Naive thymus-derived CD4-positive, alpha-beta T cell (primary cell): ENCODE results near the gene GABRQ. TPM values are rescaled to one million over a fixed set of nuclear protein-coding genes. Genes with fewer than 3 reads are reported as not detected.

ENCODE experiments used
- ATAC-seq: fragments of 150-1000 bp; cut with Tn5 transposase; 2 replicates; pipeline ENCODE4 v1.10.0; 2021; ENCODE audit warnings: mild to moderate bottlenecking, moderate library complexity
- CTCF ChIA-PET: fragments of 350-600 bp; sonication (Branson Sonifier 250); formaldehyde crosslinking; loops from one replicate; lab custom pipeline; 2021; ENCODE audit warnings: antibody characterized with exemption; lab: Charles Lee
- POLR2A ChIA-PET: fragments of 350-600 bp; sonication (Branson Sonifier 250); formaldehyde crosslinking; loops from one replicate; lab custom pipeline; 2021; ENCODE audit warnings: antibody characterized with exemption, inconsistent platforms; lab: Charles Lee
- DNase-seq, 9 donors: peaks; one replicate each; pipeline versions ENCODE4 v3.0.0 to v3.0.0-alpha.2; 2020 to 2022; ENCODE audit warnings: mixed read lengths in 1 of 9
- H3K27ac ChIP-seq: one replicate; pipeline ENCODE4 v1.7.0; 2013; ENCODE audit warnings: mild to moderate bottlenecking, low read depth, low read length, moderate library complexity
- H3K27me3 ChIP-seq, 2 donors: one replicate each; pipeline ENCODE4 v1.7.0; 2013; ENCODE audit warnings: low read length in 2 of 2, mild to moderate bottlenecking in 2 of 2, moderate library complexity in 2 of 2; ENCODE audit not compliant: control insufficient read depth in 2 of 2, insufficient read depth in 2 of 2
- H3K36me3 ChIP-seq, 3 experiments: 1 replicate in 2 of 3; 2 replicates in 1 of 3; pipeline ENCODE4 v1.7.0; 2013; ENCODE audit warnings: low read length in 3 of 3, mild to moderate bottlenecking in 3 of 3, moderate library complexity in 1 of 3; ENCODE audit not compliant: insufficient read depth in 3 of 3, control insufficient read depth in 2 of 3
- H3K4me1 ChIP-seq, 2 donors: one replicate each; pipeline ENCODE4 v1.7.0; 2013; ENCODE audit warnings: low read length in 2 of 2, mild to moderate bottlenecking in 2 of 2, moderate library complexity in 1 of 2; ENCODE audit not compliant: control insufficient read depth in 2 of 2, insufficient read depth in 2 of 2
- H3K4me3 ChIP-seq: 2 replicates; pipeline ENCODE4 v1.7.0; 2013; ENCODE audit warnings: mild to moderate bottlenecking, low read length
- H3K9me3 ChIP-seq, 3 experiments: 1 replicate in 2 of 3; 2 replicates in 1 of 3; pipeline ENCODE4 v1.7.0; 2013; ENCODE audit warnings: low read length in 3 of 3; ENCODE audit not compliant: control insufficient read depth in 2 of 3
- H3K27ac Mint-ChIP-seq, 9 donors: one replicate each; pipeline ENCODE4 v1.8.0; 2020 to 2022; ENCODE audit warnings: mixed read lengths in 9 of 9, mild to moderate bottlenecking in 8 of 9, moderate library complexity in 5 of 9, inconsistent platforms in 2 of 9
- H3K27me3 Mint-ChIP-seq, 5 donors: one replicate each; pipeline ENCODE4 v1.8.0; 2021 to 2022; ENCODE audit warnings: mixed read lengths in 5 of 5, mild to moderate bottlenecking in 1 of 5
- H3K36me3 Mint-ChIP-seq, 5 donors: one replicate each; pipeline ENCODE4 v1.8.0; 2020 to 2022; ENCODE audit warnings: mixed read lengths in 5 of 5, mild to moderate bottlenecking in 3 of 5, inconsistent platforms in 1 of 5
- H3K4me1 Mint-ChIP-seq, 7 donors: one replicate each; pipeline ENCODE4 v1.8.0; 2020 to 2022; ENCODE audit warnings: mixed read lengths in 7 of 7, mild to moderate bottlenecking in 3 of 7, inconsistent platforms in 1 of 7
- H3K4me3 Mint-ChIP-seq, 10 donors: one replicate each; pipeline ENCODE4 v1.8.0; 2020 to 2022; ENCODE audit warnings: mild to moderate bottlenecking in 10 of 10, mixed read lengths in 10 of 10, moderate library complexity in 6 of 10, inconsistent platforms in 2 of 10
- H3K9me3 Mint-ChIP-seq, 11 donors: one replicate each; pipeline ENCODE4 v1.8.0; 2020 to 2022; ENCODE audit warnings: mixed read lengths in 11 of 11, mild to moderate bottlenecking in 4 of 11, inconsistent platforms in 1 of 11, moderate library complexity in 1 of 11
- intact Hi-C, 2 donors: fragments of 100-400 bp; cut with micrococcal nuclease; formaldehyde crosslinking; loops; one replicate each; pipeline ENCODE4 v1.15.1; 2023
- polyA plus RNA-seq, 2 donors: library from polyadenylated mRNA; unstranded; fragments of 300-500 nt; fragmentation: Illumina TruSeq; gene quantifications; one replicate each; pipeline ENCODE4 v1.2.3, GENCODE V29; 2021
- total RNA-seq, 6 experiments: library from RNA in 5 of 6; stranded (reverse) in 5 of 6; gene quantifications; 1 replicate in 5 of 6; 2 replicates in 1 of 6; pipeline ENCODE4 v1.2.3 and lab custom pipeline; 2021 to 2026

Gene GABRQ
- total RNA-seq (under 1 TPM in 1 of 5 experiments, not detected in 4; 0.07 TPM), polyA plus RNA-seq (not detected), total RNA-seq (lab: John Stamatoyannopoulos, UW) (not detected)

GRCh38 chrX:152637649-152638442 is at the start of gene GABRQ:
GABRQ (plus strand) TSS chrX:152637895; CDS start chrX:152638203, 308 bp downstream.
- Histone ChIP-seq H3K27me3 (no peaks in the 10 kb centered on the region), H3K4me1 (no peaks in the 10 kb centered on the region), H3K36me3 (no peaks in the 10 kb centered on the region), H3K27ac (no peak within 1 kb of the TSS), H3K4me3 (no peak within 1 kb of the TSS), H3K9me3 (no peaks in the 10 kb centered on the region)
- peaks cover 14 to 32% (median 20%) of the 10 kb centered on the region in 5 donors for H3K27me3 Mint-ChIP-seq
- no peak within 1 kb of the TSS for H3K4me3 Mint-ChIP-seq
- ATAC-seq, result no peak
- CTCF ChIA-PET, result no interaction called here
- H3K27ac Mint-ChIP-seq, result no peak within 1 kb of the TSS
- H3K9me3 Mint-ChIP-seq, result peaks cover 0 to 2% (median 0%) of the 10 kb centered on the region in 11 donors
- no peak for DNase-seq
- POLR2A ChIA-PET, result no interaction called here
- H3K36me3 Mint-ChIP-seq, result no peaks in the 10 kb centered on the region
- H3K4me1 Mint-ChIP-seq, result peaks cover 0 to 3% (median 0%) of the 10 kb centered on the region in 7 donors
- intact Hi-C loops, result no loop called here

- H3K27ac ChIP-seq, result no peak overlapping the region
- Mint-ChIP-seq H3K4me1 (peaks cover 0 to 1% (median 0%) of the 10 kb centered on the region in 7 donors), H3K27ac (no peak overlapping the region), H3K4me3 (no peak overlapping the region), H3K27me3 (no peaks in the 10 kb centered on the region), H3K36me3 (no peaks in the 10 kb centered on the region), H3K9me3 (peaks cover 0 to 6% (median 0%) of the 10 kb centered on the region in 11 donors)
- no peaks in the 10 kb centered on the region for H3K27me3 ChIP-seq
- no peaks in the 10 kb centered on the region for H3K4me1 ChIP-seq
- POLR2A ChIA-PET, result no interaction called here
- no peak for ATAC-seq
- H3K36me3 ChIP-seq, result no peaks in the 10 kb centered on the region
- no peaks in the 10 kb centered on the region for H3K9me3 ChIP-seq
- CTCF ChIA-PET, result no interaction called here
- H3K4me3 ChIP-seq, result no peak overlapping the region
- DNase-seq, result no peak
- intact Hi-C loops, result no loop called here
These were observed 49.5 kb upstream of the GABRQ start for GRCh38 chrX:152588206-152588605.

- Histone ChIP-seq H3K27me3 (no peaks in the 10 kb centered on the region), H3K4me3 (no peak overlapping the region), H3K4me1 (no peaks in the 10 kb centered on the region), H3K36me3 (no peaks in the 10 kb centered on the region), H3K9me3 (no peaks in the 10 kb centered on the region), H3K27ac (no peak overlapping the region)
- ATAC-seq, result no peak
- Mint-ChIP-seq H3K4me1 (no peaks in the 10 kb centered on the region), H3K27me3 (peaks cover 0 to 12% (median 5%) of the 10 kb centered on the region in 5 donors), H3K36me3 (no peaks in the 10 kb centered on the region), H3K9me3 (peaks cover 0 to 2% (median 0%) of the 10 kb centered on the region in 11 donors), H3K27ac (peak overlapping the region in 2 of 9 donors; percentile 32 to 43), H3K4me3 (no peak overlapping the region)
- ChIA-PET POLR2A (no interaction called here), CTCF (no interaction called here)
- DNase-seq, result no peak
- intact Hi-C loops, result loop anchor here in 1 of 2 donors (10.0 kb wide), 1 partner anchor 64 kb away; no protein-coding TSS in a partner anchor
These were observed 36.7 kb upstream of the GABRQ start for GRCh38 chrX:152600853-152601633.

- ATAC-seq, result no peak
- Histone ChIP-seq H3K9me3 (no peaks in the 10 kb centered on the region), H3K4me3 (no peak overlapping the region), H3K27me3 (no peaks in the 10 kb centered on the region), H3K27ac (no peak overlapping the region), H3K4me1 (no peaks in the 10 kb centered on the region), H3K36me3 (no peaks in the 10 kb centered on the region)
- CTCF ChIA-PET, result no interaction called here
- intact Hi-C loops, result loop anchor here in 1 of 2 donors (10.0 kb wide), 1 partner anchor 63 kb away; no protein-coding TSS in a partner anchor
- no peak overlapping the region for H3K27ac Mint-ChIP-seq
- H3K4me1 Mint-ChIP-seq, result no peaks in the 10 kb centered on the region
- no peak overlapping the region for H3K4me3 Mint-ChIP-seq
- peaks cover 0 to 12% (median 0%) of the 10 kb centered on the region in 11 donors for H3K9me3 Mint-ChIP-seq
- no peaks in the 10 kb centered on the region for H3K36me3 Mint-ChIP-seq
- DNase-seq, result no peak
- H3K27me3 Mint-ChIP-seq, result peaks cover 0 to 9% (median 5%) of the 10 kb centered on the region in 5 donors
- POLR2A ChIA-PET, result no interaction called here
These were observed 35.7 kb upstream of the GABRQ start for GRCh38 chrX:152601848-152602616.

GRCh38 chrX:152614791-152615190 is 22.9 kb upstream of the GABRQ start:
- no peak overlapping the region for H3K4me3 ChIP-seq
- ATAC-seq, result no peak
- H3K36me3 Mint-ChIP-seq, result no peaks in the 10 kb centered on the region

GRCh38 chrX:152619897-152620296 is 17.8 kb upstream of the GABRQ start:
- no peak for ATAC-seq
- H3K9me3 ChIP-seq, result no peaks in the 10 kb centered on the region
- no peak overlapping the region for H3K4me3 ChIP-seq
- Mint-ChIP-seq H3K27ac (no peak overlapping the region), H3K36me3 (no peaks in the 10 kb centered on the region), H3K27me3 (peaks cover 3 to 24% (median 14%) of the 10 kb centered on the region in 5 donors), H3K9me3 (peaks cover 0 to 2% (median 0%) of the 10 kb centered on the region in 11 donors), H3K4me3 (no peak overlapping the region), H3K4me1 (no peaks in the 10 kb centered on the region)
- CTCF ChIA-PET, result no interaction called here
- H3K36me3 ChIP-seq, result no peaks in the 10 kb centered on the region
- no peak overlapping the region for H3K27ac ChIP-seq
- POLR2A ChIA-PET, result no interaction called here
- intact Hi-C loops, result no loop called here
- no peaks in the 10 kb centered on the region for H3K27me3 ChIP-seq
- no peaks in the 10 kb centered on the region for H3K4me1 ChIP-seq
- no peak for DNase-seq

More at GRCh38 chrX:152614791-152615190, 22.9 kb upstream of the GABRQ start:
- Mint-ChIP-seq H3K27ac (no peak overlapping the region), H3K4me1 (no peaks in the 10 kb centered on the region), H3K27me3 (peaks cover 5 to 20% (median 7%) of the 10 kb centered on the region in 5 donors), H3K9me3 (peaks cover 0 to 4% (median 0%) of the 10 kb centered on the region in 11 donors), H3K4me3 (no peak overlapping the region)
- intact Hi-C loops, result no loop called here
- no peaks in the 10 kb centered on the region for H3K9me3 ChIP-seq
- ChIA-PET CTCF (interaction anchor here (0.7 kb wide), 1 partner anchor 16 kb away, joined by 3 read pairs; no protein-coding TSS in a partner anchor), POLR2A (no interaction called here)
- H3K4me1 ChIP-seq, result no peaks in the 10 kb centered on the region
- no peaks in the 10 kb centered on the region for H3K36me3 ChIP-seq
- H3K27me3 ChIP-seq, result no peaks in the 10 kb centered on the region
- no peak for DNase-seq
- H3K27ac ChIP-seq, result no peak overlapping the region
